HepG2 (cell line): ENCODE results near the gene NOXO1. TPM values are rescaled to one million over a fixed set of nuclear protein-coding genes. Genes with fewer than 3 reads are reported as not detected.
A peak's percentile ranks its signal among the peaks of the same experiment; 100 is the strongest.

ENCODE experiments used
- ADNP ChIP-seq: sonication (generic); formaldehyde crosslinking; IDR thresholded peaks from 2 replicates; pipeline ENCODE4 v1.4.0; 2020; ENCODE audit warnings: missing genetic modification reagents
- NR2F2 ChIP-seq: IDR thresholded peaks from 2 replicates; pipeline ENCODE4 v1.6.1; 2012; ENCODE audit warnings: low read depth, inconsistent platforms, borderline replicate concordance
- SNAPC2 ChIP-seq: sonication (generic); formaldehyde crosslinking; IDR thresholded peaks from 2 replicates; pipeline ENCODE4 v1.8.1; 2022; ENCODE audit warnings: mild to moderate bottlenecking, missing genetic modification reagents
- SNAPC5 ChIP-seq: sonication (generic); formaldehyde crosslinking; IDR thresholded peaks from 2 replicates; pipeline ENCODE4 v1.8.1; 2023; ENCODE audit warnings: mild to moderate bottlenecking, missing genetic modification reagents, borderline replicate concordance
- TRIM22 ChIP-seq: fragments of 450-650 bp; IDR thresholded peaks from 2 replicates; pipeline ENCODE4 v1.6.1; 2017
- ZNF503 ChIP-seq: sonication (generic); formaldehyde crosslinking; IDR thresholded peaks from 2 replicates; pipeline ENCODE4 v1.4.0; 2020; ENCODE audit warnings: missing genetic modification reagents
- ZNF574 ChIP-seq: sonication (generic); formaldehyde crosslinking; IDR thresholded peaks from 2 replicates; pipeline ENCODE4 v1.4.0; 2020; ENCODE audit warnings: missing genetic modification reagents
- polyA plus RNA-seq, 8 experiments: library from polyadenylated mRNA; depleted of rRNA in 3 of 8; stranded (reverse) in 7 of 8; unstranded in 1 of 8; fragments of >200 nt; fragmentation: Illumina TruSeq in 4 of 8; extraction: Trizol in 4 of 8; gene quantifications; 2 replicates each; pipeline versions ENCODE4 v1.2.1 to v1.2.3, GENCODE V29; 2011 to 2016; ENCODE audit warnings: low read depth in 4 of 8, missing spikeins in 1 of 8, mixed read lengths in 1 of 8; ENCODE audit not compliant: insufficient read depth in 1 of 8
- total RNA-seq, 5 experiments: library from RNA; depleted of rRNA; stranded (reverse); fragments of >200 nt; fragmentation: Illumina TruSeq; extraction: Trizol; gene quantifications; 2 replicates each; pipeline ENCODE4 v1.2.3, GENCODE V29; 2016; ENCODE audit warnings: low read depth in 1 of 5

The NOXO1 gene
- total and polyA plus RNA-seq, 2 of the 13 experiments (the other 11 are each of a cell fraction or from before 2014, with no cell fraction given): 0.69 to 1.4 TPM

- peak; percentile 70 for TF ChIP-seq ZNF503
- peak; percentile 62 for TF ChIP-seq ZNF574 (CRISPR knock-in tag)
- peak; percentile 68; the same call in 1 of the 2 replicates for TF ChIP-seq NR2F2
- TF ChIP-seq SNAPC5 (CRISPR knock-in tag): no peak
- no peak for TF ChIP-seq ADNP (CRISPR knock-in tag)
- TF ChIP-seq TRIM22: no peak
- 0 out of 2 replicates have a peak, but pooled peaks have one; percentile 31 for TF ChIP-seq SNAPC2 (CRISPR knock-in tag)
Observed at GRCh38 chr16:1940273-1941161, 40.8 kb downstream of the NOXO1 start (continued).
